Panc1 (cell line): ENCODE measurements around the gene CCDC9B.

Experiments used
- CTCF ChIP-seq: fragments of 450-650 bp; IDR thresholded peaks from 2 replicates; pipeline ENCODE4 v1.5.1; 2017; ENCODE audit warnings: mild to moderate bottlenecking
- POLR2AphosphoS5 ChIP-seq: IDR thresholded peaks from 2 replicates; pipeline ENCODE4 v1.6.1; 2012; ENCODE audit warnings: mild to moderate bottlenecking, low read depth, low read length, moderate library complexity
- SIN3A ChIP-seq: IDR thresholded peaks from 2 replicates; pipeline ENCODE4 v1.6.1; 2012; ENCODE audit warnings: low read depth, mild to moderate bottlenecking, low read length, moderate library complexity, borderline replicate concordance; ENCODE audit not compliant: insufficient read depth
- TF ChIP-seq, protein P1 (sequence below), 2 experiments: IDR thresholded peaks; 2 replicates each; pipeline ENCODE4 v1.6.1; 2011 to 2012; ENCODE audit warnings: low read depth in 2 of 2, control low read depth in 1 of 2, low read length in 1 of 2, mild to moderate bottlenecking in 1 of 2, moderate library complexity in 1 of 2; ENCODE audit not compliant: insufficient read depth in 1 of 2

GRCh38 chr15:40310993-40311392 lies 29.7 kb downstream of the CCDC9B start:
- TF ChIP-seq, protein P1, sequence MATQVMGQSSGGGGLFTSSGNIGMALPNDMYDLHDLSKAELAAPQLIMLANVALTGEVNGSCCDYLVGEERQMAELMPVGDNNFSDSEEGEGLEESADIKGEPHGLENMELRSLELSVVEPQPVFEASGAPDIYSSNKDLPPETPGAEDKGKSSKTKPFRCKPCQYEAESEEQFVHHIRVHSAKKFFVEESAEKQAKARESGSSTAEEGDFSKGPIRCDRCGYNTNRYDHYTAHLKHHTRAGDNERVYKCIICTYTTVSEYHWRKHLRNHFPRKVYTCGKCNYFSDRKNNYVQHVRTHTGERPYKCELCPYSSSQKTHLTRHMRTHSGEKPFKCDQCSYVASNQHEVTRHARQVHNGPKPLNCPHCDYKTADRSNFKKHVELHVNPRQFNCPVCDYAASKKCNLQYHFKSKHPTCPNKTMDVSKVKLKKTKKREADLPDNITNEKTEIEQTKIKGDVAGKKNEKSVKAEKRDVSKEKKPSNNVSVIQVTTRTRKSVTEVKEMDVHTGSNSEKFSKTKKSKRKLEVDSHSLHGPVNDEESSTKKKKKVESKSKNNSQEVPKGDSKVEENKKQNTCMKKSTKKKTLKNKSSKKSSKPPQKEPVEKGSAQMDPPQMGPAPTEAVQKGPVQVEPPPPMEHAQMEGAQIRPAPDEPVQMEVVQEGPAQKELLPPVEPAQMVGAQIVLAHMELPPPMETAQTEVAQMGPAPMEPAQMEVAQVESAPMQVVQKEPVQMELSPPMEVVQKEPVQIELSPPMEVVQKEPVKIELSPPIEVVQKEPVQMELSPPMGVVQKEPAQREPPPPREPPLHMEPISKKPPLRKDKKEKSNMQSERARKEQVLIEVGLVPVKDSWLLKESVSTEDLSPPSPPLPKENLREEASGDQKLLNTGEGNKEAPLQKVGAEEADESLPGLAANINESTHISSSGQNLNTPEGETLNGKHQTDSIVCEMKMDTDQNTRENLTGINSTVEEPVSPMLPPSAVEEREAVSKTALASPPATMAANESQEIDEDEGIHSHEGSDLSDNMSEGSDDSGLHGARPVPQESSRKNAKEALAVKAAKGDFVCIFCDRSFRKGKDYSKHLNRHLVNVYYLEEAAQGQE (IDR thresholded peaks at IDR 0.05; ENCODE audit: insufficient read depth in 1 of 2, low read depth in 2 of 2, low read length in 1 of 2) = no peak
- TF ChIP-seq CTCF (no peak), POLR2AphosphoS5 (no peak), SIN3A (no peak)
